Karpas-422 (cell line): ENCODE data around the gene TMEM258. TPM values are rescaled to one million over a fixed set of nuclear protein-coding genes. Genes with fewer than 3 reads are reported as not detected.

Source experiments
- DNase-seq: peaks from one replicate; pipeline ENCODE4 v3.0.0-alpha.2; 2015
- H2AFZ ChIP-seq: fragments of 200-600 bp; sonication (generic); 2 replicates; pipeline ENCODE4 v1.6.1; 2014; ENCODE audit warnings: antibody characterized with exemption, low read length, mixed read lengths
- H3K27ac ChIP-seq: fragments of 200-600 bp; sonication (generic); 2 replicates; pipeline ENCODE4 v1.5.1; 2014; ENCODE audit warnings: mild to moderate bottlenecking, low read length, moderate library complexity
- H3K27me3 ChIP-seq: fragments of 200-600 bp; sonication (generic); 2 replicates; pipeline ENCODE4 v1.6.1; 2014; ENCODE audit warnings: low read length, mixed read lengths
- H3K36me3 ChIP-seq: fragments of 200-600 bp; sonication (generic); 2 replicates; pipeline ENCODE4 v1.6.1; 2014; ENCODE audit warnings: low read length, mixed read lengths; ENCODE audit not compliant: insufficient read depth
- H3K4me1 ChIP-seq: fragments of 200-600 bp; sonication (generic); 2 replicates; pipeline ENCODE4 v1.6.1; 2014; ENCODE audit warnings: mild to moderate bottlenecking, low read length, mixed read lengths
- H3K4me2 ChIP-seq: fragments of 200-600 bp; sonication (generic); 2 replicates; pipeline ENCODE4 v1.6.1; 2014; ENCODE audit warnings: low read length, low read depth, mild to moderate bottlenecking; ENCODE audit not compliant: poor library complexity, severe bottlenecking
- H3K4me3 ChIP-seq: fragments of 200-600 bp; sonication (generic); 2 replicates; pipeline ENCODE4 v1.5.1; 2014; ENCODE audit warnings: mild to moderate bottlenecking, antibody characterized with exemption, low read length, mixed read lengths
- H3K79me2 ChIP-seq: fragments of 200-600 bp; sonication (generic); 2 replicates; pipeline ENCODE4 v1.6.1; 2014; ENCODE audit warnings: mild to moderate bottlenecking, low read length, mixed read lengths
- H3K9ac ChIP-seq: fragments of 200-600 bp; sonication (generic); 2 replicates; pipeline ENCODE4 v1.6.0; 2014; ENCODE audit warnings: low read length
- H3K9me2 ChIP-seq: fragments of 200-600 bp; sonication (generic), shearing (Covaris generic); replicated peaks from 2 replicates; pipeline ENCODE4 v1.6.0; 2014; ENCODE audit warnings: mild to moderate bottlenecking, low read length, moderate library complexity; ENCODE audit not compliant: insufficient read depth
- H3K9me3 ChIP-seq: fragments of 300-700, 200-600 bp; sonication (generic); 2 replicates; pipeline ENCODE4 v1.6.1; 2014; ENCODE audit warnings: low read length, mixed read lengths
- H4K20me1 ChIP-seq: fragments of 200-600 bp; sonication (generic); 2 replicates; pipeline ENCODE4 v1.6.1; 2014; ENCODE audit warnings: mild to moderate bottlenecking, antibody characterized with exemption, low read length, low read depth; ENCODE audit not compliant: insufficient read depth
- total RNA-seq: library from RNA; depleted of rRNA; stranded (reverse); fragments of >200 nt; shearing (Covaris generic); gene quantifications from 2 replicates; pipeline ENCODE4 v1.2.3, GENCODE V29; 2014; ENCODE audit warnings: low replicate concordance; rRNA removed

TMEM258 gene
- total RNA-seq: 81.3 and 303 TPM in 2 replicates

- H3K79me2 ChIP-seq: peaks cover 69% of the 10 kb centered on the region
- H3K9me2 ChIP-seq: no peaks in the 10 kb centered on the region
- H3K4me3 ChIP-seq: peak within 1 kb of the TSS; percentile 90
- peaks cover 26% of the 10 kb centered on the region for H3K4me1 ChIP-seq
- H3K27me3 ChIP-seq: no peaks in the 10 kb centered on the region
- peak; percentile 96 for DNase-seq
- peak within 1 kb of the TSS; percentile 80 for H3K27ac ChIP-seq
- peak within 1 kb of the TSS; percentile 91; the same call in 1 of the 2 replicates for H2AFZ ChIP-seq
- peaks cover 29% of the 10 kb centered on the region for H3K36me3 ChIP-seq
- peak within 1 kb of the TSS; percentile 98 for H3K4me2 ChIP-seq
- no peaks in the 10 kb centered on the region for H3K9me3 ChIP-seq
- H3K9ac ChIP-seq: peak within 1 kb of the TSS; percentile 94
- H4K20me1 ChIP-seq: peaks cover 7% of the 10 kb centered on the region; the same call in 1 of the 2 replicates
These were observed at the start of gene TMEM258, which contains the start of gene FEN1 for GRCh38 chr11:61792310-61793082. TMEM258 (minus strand) TSS chr11:61792599; CDS start chr11:61792558, 41 bp downstream. FEN1 (plus strand) TSS chr11:61792911; CDS start chr11:61795362, 2,451 bp downstream.

GRCh38 chr11:61841636-61842527 is 49.5 kb upstream of the TMEM258 start:
- Histone ChIP-seq H2AFZ (no peak overlapping the region), H3K4me1 (no peaks in the 10 kb centered on the region), H3K9me3 (no peaks in the 10 kb centered on the region), H3K9me2 (no peaks in the 10 kb centered on the region), H3K27ac (no peak overlapping the region), H3K79me2 (no peaks in the 10 kb centered on the region), H3K27me3 (no peaks in the 10 kb centered on the region), H3K4me3 (no peak overlapping the region), H4K20me1 (no peaks in the 10 kb centered on the region), H3K36me3 (peaks cover 8% of the 10 kb centered on the region; the same call in 1 of the 2 replicates), H3K9ac (no peak overlapping the region), H3K4me2 (no peak overlapping the region)
- DNase-seq: no peak

GRCh38 chr11:61840371-61840770 is 48.0 kb upstream of the TMEM258 start:
- H4K20me1 ChIP-seq: no peaks in the 10 kb centered on the region
- H3K27me3 ChIP-seq: no peaks in the 10 kb centered on the region
- H3K4me3 ChIP-seq: no peak overlapping the region
- no peak overlapping the region for H3K4me2 ChIP-seq
- peaks cover 8% of the 10 kb centered on the region; the same call in 1 of the 2 replicates for H3K36me3 ChIP-seq
- peaks cover 11% of the 10 kb centered on the region for H3K79me2 ChIP-seq
- H3K9me3 ChIP-seq: no peaks in the 10 kb centered on the region
- no peak for DNase-seq
- H3K9me2 ChIP-seq: no peaks in the 10 kb centered on the region
- H3K27ac ChIP-seq: no peak overlapping the region
- peaks cover 4% of the 10 kb centered on the region for H3K4me1 ChIP-seq
- no peak overlapping the region for H2AFZ ChIP-seq
- H3K9ac ChIP-seq: no peak overlapping the region

GRCh38 chr11:61839742-61840141 is 47.3 kb upstream of the TMEM258 start:
- no peak overlapping the region for H3K27ac ChIP-seq
- H3K79me2 ChIP-seq: peaks cover 16% of the 10 kb centered on the region
- H3K27me3 ChIP-seq: no peaks in the 10 kb centered on the region

GRCh38 chr11:61838921-61839320 is 46.5 kb upstream of the TMEM258 start:
- no peaks in the 10 kb centered on the region for H3K27me3 ChIP-seq
- peaks cover 19% of the 10 kb centered on the region for H3K4me1 ChIP-seq
- DNase-seq: no peak
- no peak overlapping the region for H3K27ac ChIP-seq
- H3K4me3 ChIP-seq: no peak overlapping the region
- H3K9me2 ChIP-seq: no peaks in the 10 kb centered on the region
- no peak overlapping the region for H3K4me2 ChIP-seq
- no peak overlapping the region for H2AFZ ChIP-seq
- no peaks in the 10 kb centered on the region for H4K20me1 ChIP-seq
- peaks cover 16% of the 10 kb centered on the region for H3K79me2 ChIP-seq
- H3K9ac ChIP-seq: no peak overlapping the region
- H3K9me3 ChIP-seq: no peaks in the 10 kb centered on the region
- H3K36me3 ChIP-seq: peaks cover 8% of the 10 kb centered on the region; the same call in 1 of the 2 replicates

More at GRCh38 chr11:61839742-61840141, 47.3 kb upstream of the TMEM258 start:
- H3K4me3 ChIP-seq: no peak overlapping the region
- H3K4me1 ChIP-seq: peaks cover 10% of the 10 kb centered on the region
- H3K9me2 ChIP-seq: no peaks in the 10 kb centered on the region
- no peak overlapping the region for H2AFZ ChIP-seq
- no peaks in the 10 kb centered on the region for H3K9me3 ChIP-seq
- H3K9ac ChIP-seq: no peak overlapping the region
- peaks cover 8% of the 10 kb centered on the region; the same call in 1 of the 2 replicates for H3K36me3 ChIP-seq
- no peak for DNase-seq
- H4K20me1 ChIP-seq: no peaks in the 10 kb centered on the region
- no peak overlapping the region for H3K4me2 ChIP-seq

GRCh38 chr11:61838501-61838900 is 46.1 kb upstream of the TMEM258 start:
- no peaks in the 10 kb centered on the region for H3K9me3 ChIP-seq
- H3K36me3 ChIP-seq: peaks cover 8% of the 10 kb centered on the region; the same call in 1 of the 2 replicates
- peaks cover 23% of the 10 kb centered on the region for H3K4me1 ChIP-seq
- no peak overlapping the region for H3K27ac ChIP-seq
- no peak overlapping the region for H3K4me3 ChIP-seq
- H4K20me1 ChIP-seq: no peaks in the 10 kb centered on the region
- H2AFZ ChIP-seq: no peak overlapping the region
- no peak for DNase-seq
- H3K79me2 ChIP-seq: peaks cover 16% of the 10 kb centered on the region
- H3K4me2 ChIP-seq: no peak overlapping the region
- no peak overlapping the region for H3K9ac ChIP-seq
- no peaks in the 10 kb centered on the region for H3K9me2 ChIP-seq
- H3K27me3 ChIP-seq: no peaks in the 10 kb centered on the region

GRCh38 chr11:61837411-61838005 is 45.1 kb upstream of the TMEM258 start:
- Histone ChIP-seq H3K27me3 (no peaks in the 10 kb centered on the region), H4K20me1 (no peaks in the 10 kb centered on the region; the same call in 1 of the 2 replicates), H3K4me3 (no peak overlapping the region), H3K9me2 (no peaks in the 10 kb centered on the region), H3K79me2 (peaks cover 16% of the 10 kb centered on the region), H3K4me1 (peaks cover 33% of the 10 kb centered on the region), H3K36me3 (peaks cover 8% of the 10 kb centered on the region; the same call in 1 of the 2 replicates), H2AFZ (no peak overlapping the region), H3K27ac (no peak overlapping the region), H3K9ac (no peak overlapping the region), H3K4me2 (no peak overlapping the region), H3K9me3 (no peaks in the 10 kb centered on the region)
- DNase-seq: no peak
